ENCODE measurements around the gene SPIRE1.

Gene SPIRE1

GRCh38 chr18:12658426-12659138 is 675 bp upstream of the SPIRE1 start:
- peak overlapping the region; percentile 84 for H3K4me3 ChIP-seq (ENCODE audit: low read depth, low read length)
- no peak for TF ChIP-seq CTCF (IDR thresholded peaks at IDR 0.05; ENCODE audit: low read depth, low read length)

- H3K4me3 ChIP-seq (ENCODE audit: low read depth, low read length): peak overlapping the region; percentile 84
- no peak for TF ChIP-seq CTCF (IDR thresholded peaks at IDR 0.05; ENCODE audit: low read depth, low read length)
These were observed 796 bp downstream of the SPIRE1 start for GRCh38 chr18:12656938-12657683.

GRCh38 chr18:12656605-12656937 is 1.3 kb downstream of the SPIRE1 start:
- no peak for TF ChIP-seq CTCF (IDR thresholded peaks at IDR 0.05; ENCODE audit: low read depth, low read length)
- peak overlapping the region; percentile 84 for H3K4me3 ChIP-seq (ENCODE audit: low read depth, low read length)

GRCh38 chr18:12654971-12655370 is 2.9 kb downstream of the SPIRE1 start:
- H3K4me3 ChIP-seq (ENCODE audit: low read depth, low read length): no peak overlapping the region
- TF ChIP-seq CTCF (IDR thresholded peaks at IDR 0.05; ENCODE audit: low read depth, low read length): no peak

- H3K4me3 ChIP-seq (ENCODE audit: low read depth, low read length): no peak overlapping the region
- no peak for TF ChIP-seq CTCF (IDR thresholded peaks at IDR 0.05; ENCODE audit: low read depth, low read length)
These were observed 5.0 kb downstream of the SPIRE1 start for GRCh38 chr18:12652861-12653401.

GRCh38 chr18:12651651-12652050 is 6.3 kb downstream of the SPIRE1 start:
- H3K4me3 ChIP-seq (ENCODE audit: low read depth, low read length): no peak overlapping the region
- TF ChIP-seq CTCF (IDR thresholded peaks at IDR 0.05; ENCODE audit: low read depth, low read length): no peak

- TF ChIP-seq CTCF (IDR thresholded peaks at IDR 0.05; ENCODE audit: low read depth, low read length): no peak
- no peak overlapping the region for H3K4me3 ChIP-seq (ENCODE audit: low read depth, low read length)
These were observed 10.1 kb downstream of the SPIRE1 start for GRCh38 chr18:12647773-12648172.
